GM23338 (cell line): ENCODE data around the gene TMEM273. TPM values are rescaled to one million over a fixed set of nuclear protein-coding genes. Genes with fewer than 3 reads are reported as not detected.
A peak's percentile ranks its signal among the peaks of the same experiment; 100 is the strongest.

Experiments
- ATAC-seq: fragments of 200-7000 bp; cut with Tn5 transposase; 3 replicates; pipeline ENCODE4 v1.9.1; 2020
- DNase-seq: peaks from one replicate; pipeline ENCODE4 v3.0.0-alpha.2; 2015; ENCODE audit warnings: low spot score
- H2AFZ ChIP-seq: fragments of 200-600 bp; sonication (generic); 2 replicates; pipeline ENCODE4 v1.8.0; 2016; ENCODE audit warnings: antibody characterized with exemption, mild to moderate bottlenecking, moderate library complexity
- H3F3A ChIP-seq: fragments of 200-600 bp; sonication (generic); replicated peaks from 2 replicates; pipeline ENCODE4 v1.8.0; 2017; ENCODE audit warnings: antibody characterized with exemption, mixed run types, low read depth
- H3K27ac ChIP-seq: fragments of 200-600 bp; sonication (generic); 2 replicates; pipeline ENCODE4 v1.6.1; 2016; ENCODE audit warnings: low read depth
- H3K27me3 ChIP-seq: fragments of 200-600 bp; sonication (generic); 2 replicates; pipeline ENCODE4 v1.8.0; 2016; ENCODE audit warnings: mild to moderate bottlenecking, mixed run types, moderate library complexity; ENCODE audit not compliant: insufficient read depth
- H3K36me3 ChIP-seq: fragments of 200-600 bp; sonication (generic); 2 replicates; pipeline ENCODE4 v1.8.0; 2016; ENCODE audit warnings: mild to moderate bottlenecking; ENCODE audit not compliant: insufficient read depth
- H3K4me1 ChIP-seq: fragments of 200-600 bp; sonication (generic); 2 replicates; pipeline ENCODE4 v1.8.0; 2016; ENCODE audit warnings: mild to moderate bottlenecking, moderate library complexity; ENCODE audit not compliant: insufficient read depth
- H3K4me2 ChIP-seq: fragments of 200-600 bp; sonication (generic); 2 replicates; pipeline ENCODE4 v1.7.1; 2017; ENCODE audit warnings: mixed run types
- H3K4me3 ChIP-seq: fragments of 200-600 bp; sonication (generic); 2 replicates; pipeline ENCODE4 v1.6.1; 2016; ENCODE audit warnings: mixed run types
- H3K79me2 ChIP-seq: fragments of 200-600 bp; sonication (generic); replicated peaks from 2 replicates; pipeline ENCODE4 v1.8.0; 2017; ENCODE audit warnings: mild to moderate bottlenecking; ENCODE audit not compliant: insufficient read depth
- H3K9me2 ChIP-seq: fragments of 200-600 bp; sonication (generic); 2 replicates; pipeline ENCODE4 v1.8.0; 2017; ENCODE audit not compliant: insufficient read depth
- H4K20me1 ChIP-seq: fragments of 200-600 bp; sonication (generic); replicated peaks from 2 replicates; pipeline ENCODE4 v1.8.0; 2017; ENCODE audit warnings: mild to moderate bottlenecking; ENCODE audit not compliant: insufficient read depth
- H3K27ac Mint-ChIP-seq: 2 replicates; pipeline ENCODE4 v1.8.0; 2020; ENCODE audit warnings: inconsistent platforms, mild to moderate bottlenecking, moderate library complexity, mixed read lengths
- H3K27me3 Mint-ChIP-seq: 3 replicates; pipeline ENCODE4 v1.8.0; 2022; ENCODE audit warnings: low read depth, mild to moderate bottlenecking, moderate library complexity, mixed read lengths, inconsistent platforms; ENCODE audit not compliant: insufficient read depth, poor library complexity
- H3K36me3 Mint-ChIP-seq: 3 replicates; pipeline ENCODE4 v1.8.0; 2021; ENCODE audit warnings: low read depth, mild to moderate bottlenecking, inconsistent platforms, moderate library complexity, mixed read lengths
- H3K4me1 Mint-ChIP-seq: 3 replicates; pipeline ENCODE4 v1.8.0; 2020; ENCODE audit warnings: mild to moderate bottlenecking, inconsistent platforms, mixed read lengths
- H3K4me3 Mint-ChIP-seq: 3 replicates; pipeline ENCODE4 v1.8.0; 2021; ENCODE audit warnings: moderate library complexity, mild to moderate bottlenecking, inconsistent platforms, mixed read lengths
- H3K9me3 Mint-ChIP-seq: 3 replicates; pipeline ENCODE4 v1.8.0; 2020; ENCODE audit warnings: moderate library complexity, mild to moderate bottlenecking, inconsistent platforms, mixed read lengths
- CREB1 ChIP-seq: fragments of 250-450 bp; sonication (Bioruptor Pico); IDR thresholded peaks from 2 replicates; pipeline ENCODE4 v1.5.0; 2020; ENCODE audit warnings: low read depth, mild to moderate bottlenecking, moderate library complexity
- EZH2 ChIP-seq: fragments of 200-600 bp; sonication (generic); IDR thresholded peaks from one replicate; pipeline ENCODE4 v1.8.0; 2017; ENCODE audit warnings: antibody characterized with exemption, mild to moderate bottlenecking, low read depth; ENCODE audit not compliant: unreplicated experiment
- EZH2phosphoT487 ChIP-seq: fragments of 200-600 bp; sonication (generic); IDR thresholded peaks from one replicate; pipeline ENCODE4 v1.8.1; 2018; ENCODE audit warnings: antibody characterized with exemption; ENCODE audit not compliant: unreplicated experiment
- JUNB ChIP-seq: IDR thresholded peaks from one replicate; pipeline ENCODE4 v1.6.1; 2016; ENCODE audit warnings: antibody characterized with exemption; ENCODE audit not compliant: unreplicated experiment
- NANOG ChIP-seq: IDR thresholded peaks from 2 replicates; pipeline ENCODE4 v1.6.1; 2016; ENCODE audit warnings: antibody characterized with exemption, borderline replicate concordance
- POLR2AphosphoS5 ChIP-seq: IDR thresholded peaks from 2 replicates; pipeline ENCODE4 v1.6.1; 2016; ENCODE audit warnings: antibody characterized with exemption, low read depth
- REST ChIP-seq: IDR thresholded peaks from one replicate; pipeline ENCODE4 v1.6.1; 2018; ENCODE audit warnings: antibody characterized with exemption; ENCODE audit not compliant: unreplicated experiment
- ZNF114 ChIP-seq: fragments of 250-450 bp; sonication (Bioruptor Pico); IDR thresholded peaks from 2 replicates; pipeline ENCODE4 v1.5.0; 2020; ENCODE audit warnings: mild to moderate bottlenecking, moderate library complexity
- polyA plus RNA-seq: library from polyadenylated mRNA; unstranded; fragments of >200 nt; fragmentation: Nextera tagmentation; extraction: Ambion mirVana; gene quantifications from 2 replicates; pipeline ENCODE4 v1.2.1, GENCODE V29; 2016
- total RNA-seq: library from RNA; depleted of rRNA; stranded (reverse); fragments of >200 nt; shearing (Covaris generic); gene quantifications from 2 replicates; pipeline ENCODE4 v1.2.3, GENCODE V29; 2014
- TF ChIP-seq, protein P1 (sequence below), 2 experiments: fragments of 200-600 bp in 1 of 2; sonication (generic) in 1 of 2; conservative IDR thresholded peaks; 2 replicates each; pipeline versions ENCODE4 v1.5.1 to v1.6.1; 2016 to 2017; ENCODE audit warnings: antibody characterized with exemption in 2 of 2, low read depth in 2 of 2, mild to moderate bottlenecking in 2 of 2, moderate library complexity in 1 of 2

Gene TMEM273
- total and polyA plus RNA-seq, 2 experiments from 2014 or later: not detected

- peak; percentile 80 for DNase-seq
- no peaks in the 10 kb centered on the region for H3K4me1 ChIP-seq
- TF ChIP-seq JUNB: no peak
- TF ChIP-seq EZH2phosphoT487: no peak
- TF ChIP-seq, protein P1, sequence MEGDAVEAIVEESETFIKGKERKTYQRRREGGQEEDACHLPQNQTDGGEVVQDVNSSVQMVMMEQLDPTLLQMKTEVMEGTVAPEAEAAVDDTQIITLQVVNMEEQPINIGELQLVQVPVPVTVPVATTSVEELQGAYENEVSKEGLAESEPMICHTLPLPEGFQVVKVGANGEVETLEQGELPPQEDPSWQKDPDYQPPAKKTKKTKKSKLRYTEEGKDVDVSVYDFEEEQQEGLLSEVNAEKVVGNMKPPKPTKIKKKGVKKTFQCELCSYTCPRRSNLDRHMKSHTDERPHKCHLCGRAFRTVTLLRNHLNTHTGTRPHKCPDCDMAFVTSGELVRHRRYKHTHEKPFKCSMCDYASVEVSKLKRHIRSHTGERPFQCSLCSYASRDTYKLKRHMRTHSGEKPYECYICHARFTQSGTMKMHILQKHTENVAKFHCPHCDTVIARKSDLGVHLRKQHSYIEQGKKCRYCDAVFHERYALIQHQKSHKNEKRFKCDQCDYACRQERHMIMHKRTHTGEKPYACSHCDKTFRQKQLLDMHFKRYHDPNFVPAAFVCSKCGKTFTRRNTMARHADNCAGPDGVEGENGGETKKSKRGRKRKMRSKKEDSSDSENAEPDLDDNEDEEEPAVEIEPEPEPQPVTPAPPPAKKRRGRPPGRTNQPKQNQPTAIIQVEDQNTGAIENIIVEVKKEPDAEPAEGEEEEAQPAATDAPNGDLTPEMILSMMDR (conservative IDR thresholded peaks at IDR 0.05; ENCODE audit: low read depth in 2 of 2): peak; percentile 73 to 88
- no peak for TF ChIP-seq POLR2AphosphoS5
Measured at GRCh38 chr10:49164559-49165188, 23.5 kb downstream of the TMEM273 start.

DNA sequence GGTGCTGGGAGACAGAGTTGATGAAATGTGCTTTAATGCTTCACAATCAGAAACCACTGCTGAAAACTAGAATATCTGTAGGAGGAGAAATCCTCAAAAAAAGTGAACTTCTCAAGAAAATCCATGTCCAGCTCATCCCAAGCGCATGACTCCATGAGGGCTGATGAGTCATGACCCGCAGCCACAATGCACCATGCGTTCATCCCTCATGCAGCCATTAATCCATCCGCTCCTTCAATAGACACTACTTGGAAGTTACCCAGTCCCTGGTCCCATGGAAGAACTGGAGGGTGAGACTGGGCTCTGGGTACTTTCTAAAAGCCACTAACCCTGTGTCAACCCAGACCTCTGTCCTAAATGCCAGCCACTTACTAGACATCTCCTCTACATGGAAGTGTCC lies 24.4 kb downstream of the TMEM273 start:
- ATAC-seq (no peak), DNase-seq (no peak)
- no peak overlapping the region for H3K27ac ChIP-seq
- TF ChIP-seq CREB1 (CRISPR knock-in tag) (no peak), EZH2 (no peak), EZH2phosphoT487 (no peak), NANOG (no peak), REST (no peak), ZNF114 (no peak)
- TF ChIP-seq, protein P1 (conservative IDR thresholded peaks at IDR 0.05; ENCODE audit: low read depth in 2 of 2): no peak

More at GRCh38 chr10:49164559-49165188, 23.5 kb downstream of the TMEM273 start:
- Histone ChIP-seq H2AFZ (no peak overlapping the region; the same call in 1 of the 2 replicates), H3F3A (no peaks in the 10 kb centered on the region), H3K4me2 (no peak overlapping the region), H3K9me2 (no peaks in the 10 kb centered on the region), H3K36me3 (no peaks in the 10 kb centered on the region), H4K20me1 (no peaks in the 10 kb centered on the region), H3K27ac (no peak overlapping the region), H3K27me3 (no peaks in the 10 kb centered on the region), H3K79me2 (no peaks in the 10 kb centered on the region), H3K4me3 (no peak overlapping the region)
- no peaks in the 10 kb centered on the region for H3K9me3 Mint-ChIP-seq
- H3K27me3 Mint-ChIP-seq: peaks cover 1% of the 10 kb centered on the region
- H3K36me3 Mint-ChIP-seq: no peaks in the 10 kb centered on the region
- no peak overlapping the region for H3K4me3 Mint-ChIP-seq
- H3K4me1 Mint-ChIP-seq: peaks cover 12% of the 10 kb centered on the region
- peak; percentile 93 for ATAC-seq
- no peak overlapping the region for H3K27ac Mint-ChIP-seq

More for the DNA sequence above, 24.4 kb downstream of the TMEM273 start:
- H3K4me1 Mint-ChIP-seq: peaks cover 18% of the 10 kb centered on the region
- H3K79me2 ChIP-seq: no peaks in the 10 kb centered on the region
- H3K27ac Mint-ChIP-seq: no peak overlapping the region
- no peaks in the 10 kb centered on the region for H4K20me1 ChIP-seq
- no peak overlapping the region for H2AFZ ChIP-seq
- peaks cover 7% of the 10 kb centered on the region for H3K4me1 ChIP-seq
- no peaks in the 10 kb centered on the region for H3F3A ChIP-seq
- no peaks in the 10 kb centered on the region for H3K9me3 Mint-ChIP-seq
- no peaks in the 10 kb centered on the region for H3K27me3 ChIP-seq
- no peaks in the 10 kb centered on the region for H3K36me3 Mint-ChIP-seq
- H3K9me2 ChIP-seq: no peaks in the 10 kb centered on the region
- H3K4me2 ChIP-seq: no peak overlapping the region
- H3K4me3 ChIP-seq: no peak overlapping the region
- no peaks in the 10 kb centered on the region for H3K36me3 ChIP-seq
- no peaks in the 10 kb centered on the region for H3K27me3 Mint-ChIP-seq
- H3K4me3 Mint-ChIP-seq: no peak overlapping the region
